ENCODE data around the gene FSIP2.

FSIP2 gene

GRCh38 chr2:185738679-185739472, at the start of gene FSIP2:
TSS of gene FSIP2 (plus strand) at chr2:185738804. CDS start at chr2:185738895, 91 bp downstream.
- no peak within 1 kb of the TSS for H3K27ac Mint-ChIP-seq
- peaks cover 8% of the 10 kb centered on the region for H3K27me3 Mint-ChIP-seq
- no peak for DNase-seq (ENCODE audit: low spot score in 2 of 2)
- no peak for ATAC-seq (ENCODE audit: low read depth)
- peaks cover 10% of the 10 kb centered on the region for H3K9me3 Mint-ChIP-seq
- H3K4me3 Mint-ChIP-seq = no peak within 1 kb of the TSS
- no peaks in the 10 kb centered on the region for H3K4me1 Mint-ChIP-seq
- H3K36me3 Mint-ChIP-seq = peaks cover 2% of the 10 kb centered on the region

GRCh38 chr2:185689906-185690539, 48.6 kb upstream of the FSIP2 start:
- Mint-ChIP-seq H3K4me3 (no peak overlapping the region), H3K27me3 (no peaks in the 10 kb centered on the region), H3K36me3 (no peaks in the 10 kb centered on the region), H3K27ac (no peak overlapping the region), H3K4me1 (no peaks in the 10 kb centered on the region), H3K9me3 (peaks cover 3% of the 10 kb centered on the region)
- no peak for DNase-seq (ENCODE audit: low spot score in 2 of 2)
- ATAC-seq (ENCODE audit: low read depth) = no peak

- Mint-ChIP-seq H3K36me3 (no peaks in the 10 kb centered on the region), H3K9me3 (no peaks in the 10 kb centered on the region), H3K4me3 (no peak overlapping the region), H3K4me1 (no peaks in the 10 kb centered on the region), H3K27ac (no peak overlapping the region), H3K27me3 (no peaks in the 10 kb centered on the region)
- no peak for ATAC-seq (ENCODE audit: low read depth)
- DNase-seq (ENCODE audit: low spot score in 2 of 2) = no peak
Measured at GRCh38 chr2:185695711-185696235, 42.8 kb upstream of the FSIP2 start.

- no peak for ATAC-seq (ENCODE audit: low read depth)
- Mint-ChIP-seq H3K4me1 (no peaks in the 10 kb centered on the region), H3K27me3 (no peaks in the 10 kb centered on the region), H3K9me3 (no peaks in the 10 kb centered on the region), H3K27ac (no peak overlapping the region), H3K36me3 (no peaks in the 10 kb centered on the region), H3K4me3 (no peak overlapping the region)
- DNase-seq (ENCODE audit: low spot score in 2 of 2) = no peak
Measured at GRCh38 chr2:185700883-185701282, 37.7 kb upstream of the FSIP2 start.

GRCh38 chr2:185734658-185735057, 3.9 kb upstream of the FSIP2 start:
- Mint-ChIP-seq H3K36me3 (peaks cover 2% of the 10 kb centered on the region), H3K27ac (no peak overlapping the region), H3K27me3 (peaks cover 6% of the 10 kb centered on the region), H3K4me3 (no peak overlapping the region), H3K9me3 (peaks cover 6% of the 10 kb centered on the region), H3K4me1 (no peaks in the 10 kb centered on the region)
- ATAC-seq (ENCODE audit: low read depth) (no peak), DNase-seq (ENCODE audit: low spot score in 2 of 2) (no peak)

- Mint-ChIP-seq H3K9me3 (peaks cover 9% of the 10 kb centered on the region), H3K27me3 (peaks cover 8% of the 10 kb centered on the region), H3K4me3 (no peak overlapping the region), H3K4me1 (no peaks in the 10 kb centered on the region), H3K36me3 (peaks cover 2% of the 10 kb centered on the region), H3K27ac (no peak overlapping the region)
- DNase-seq (ENCODE audit: low spot score in 2 of 2) (no peak), ATAC-seq (ENCODE audit: low read depth) (no peak)
Measured at GRCh38 chr2:185736210-185736609, 2.4 kb upstream of the FSIP2 start.

- peaks cover 9% of the 10 kb centered on the region for H3K9me3 Mint-ChIP-seq
Measured at GRCh38 chr2:185745864-185746859, 7.6 kb downstream of the FSIP2 start.

GRCh38 chr2:185757356-185757755, 18.8 kb downstream of the FSIP2 start:
- Mint-ChIP-seq H3K27me3 (no peaks in the 10 kb centered on the region), H3K36me3 (no peaks in the 10 kb centered on the region), H3K27ac (no peak overlapping the region), H3K4me3 (no peak overlapping the region), H3K4me1 (no peaks in the 10 kb centered on the region), H3K9me3 (peaks cover 5% of the 10 kb centered on the region)
- DNase-seq (ENCODE audit: low spot score in 2 of 2) (no peak), ATAC-seq (ENCODE audit: low read depth) (no peak)

More at GRCh38 chr2:185745864-185746859, 7.6 kb downstream of the FSIP2 start:
- ATAC-seq (ENCODE audit: low read depth) = no peak
- Mint-ChIP-seq H3K36me3 (no peaks in the 10 kb centered on the region), H3K27me3 (no peaks in the 10 kb centered on the region), H3K4me3 (no peak overlapping the region), H3K4me1 (no peaks in the 10 kb centered on the region), H3K27ac (no peak overlapping the region)
- DNase-seq (ENCODE audit: low spot score in 2 of 2) = no peak

- no peak for DNase-seq (ENCODE audit: low spot score in 2 of 2)
- Mint-ChIP-seq H3K27me3 (no peaks in the 10 kb centered on the region), H3K27ac (no peak overlapping the region), H3K4me1 (no peaks in the 10 kb centered on the region), H3K9me3 (peaks cover 19% of the 10 kb centered on the region), H3K4me3 (no peak overlapping the region), H3K36me3 (peaks cover 4% of the 10 kb centered on the region)
- ATAC-seq (ENCODE audit: low read depth) = no peak
Measured at GRCh38 chr2:185771396-185771795, 32.8 kb downstream of the FSIP2 start.

GRCh38 chr2:185780890-185781289, 42.3 kb downstream of the FSIP2 start:
- no peaks in the 10 kb centered on the region for H3K27me3 Mint-ChIP-seq
- H3K4me1 Mint-ChIP-seq = no peaks in the 10 kb centered on the region
- DNase-seq (ENCODE audit: low spot score in 2 of 2) (no peak), ATAC-seq (ENCODE audit: low read depth) (no peak)
- H3K4me3 Mint-ChIP-seq = no peak overlapping the region
- peaks cover 1% of the 10 kb centered on the region for H3K36me3 Mint-ChIP-seq
- H3K9me3 Mint-ChIP-seq = no peaks in the 10 kb centered on the region
- H3K27ac Mint-ChIP-seq = no peak overlapping the region

- H3K4me3 Mint-ChIP-seq = no peak overlapping the region
- H3K36me3 Mint-ChIP-seq = peaks cover 1% of the 10 kb centered on the region
Measured at GRCh38 chr2:185782223-185782769, 43.7 kb downstream of the FSIP2 start.

GRCh38 chr2:185785156-185785555, 46.6 kb downstream of the FSIP2 start:
- no peak overlapping the region for H3K27ac Mint-ChIP-seq
- H3K36me3 Mint-ChIP-seq = peaks cover 1% of the 10 kb centered on the region
- no peaks in the 10 kb centered on the region for H3K4me1 Mint-ChIP-seq
- no peak overlapping the region for H3K4me3 Mint-ChIP-seq
- DNase-seq (ENCODE audit: low spot score in 2 of 2) (no peak), ATAC-seq (ENCODE audit: low read depth) (no peak)
- H3K27me3 Mint-ChIP-seq = no peaks in the 10 kb centered on the region
- H3K9me3 Mint-ChIP-seq = no peaks in the 10 kb centered on the region

More at GRCh38 chr2:185782223-185782769, 43.7 kb downstream of the FSIP2 start:
- Mint-ChIP-seq H3K27ac (no peak overlapping the region), H3K4me1 (no peaks in the 10 kb centered on the region), H3K9me3 (no peaks in the 10 kb centered on the region), H3K27me3 (no peaks in the 10 kb centered on the region)
- DNase-seq (ENCODE audit: low spot score in 2 of 2) (no peak), ATAC-seq (ENCODE audit: low read depth) (no peak)

- ATAC-seq (ENCODE audit: low read depth) = no peak
- H3K27ac Mint-ChIP-seq = no peak overlapping the region
- no peaks in the 10 kb centered on the region for H3K27me3 Mint-ChIP-seq
- no peaks in the 10 kb centered on the region for H3K9me3 Mint-ChIP-seq
- H3K4me1 Mint-ChIP-seq = no peaks in the 10 kb centered on the region
- DNase-seq (ENCODE audit: low spot score in 2 of 2) = no peak
- H3K36me3 Mint-ChIP-seq = peaks cover 1% of the 10 kb centered on the region
- no peak overlapping the region for H3K4me3 Mint-ChIP-seq
Measured at GRCh38 chr2:185785851-185786473, 47.4 kb downstream of the FSIP2 start.

Measured in memory B cell (primary cell).